UCSD-AML1 (cell line): ENCODE measurements around the gene SLC22A6.

Experiments
- DNase-seq: peaks from one replicate; lab custom pipeline; 2025; ENCODE audit not compliant: unreplicated experiment; lab: John Stamatoyannopoulos, UW

The SLC22A6 gene

DNA sequence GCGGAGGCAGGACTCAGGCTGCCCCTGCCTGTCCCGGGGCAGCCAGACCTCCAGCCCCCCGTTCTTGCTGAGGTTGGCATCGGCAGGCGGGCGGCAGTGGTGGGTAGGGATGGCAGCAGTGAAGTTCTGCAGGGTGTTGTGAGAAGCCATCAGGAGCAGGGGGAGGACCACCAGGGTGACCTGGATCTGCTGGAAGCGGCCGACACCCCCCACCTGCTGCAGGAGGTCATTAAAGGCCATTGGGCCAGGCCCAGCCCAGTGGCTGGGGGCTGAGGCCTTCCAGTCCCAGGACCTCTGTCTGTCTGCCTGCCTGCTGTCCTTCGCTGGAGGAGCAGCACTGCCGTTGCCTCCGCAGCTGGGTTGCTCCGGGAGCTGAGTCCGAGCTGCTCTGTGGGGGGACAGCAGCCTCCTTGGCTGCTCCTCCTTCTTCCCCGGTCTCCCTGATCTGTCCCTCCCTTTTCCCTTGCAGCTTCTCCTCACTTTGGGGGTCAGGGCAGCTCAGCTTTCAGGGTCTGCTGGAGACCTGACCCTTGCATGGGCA is at the start of gene SLC22A6:
TSS of gene SLC22A6 (minus strand) at position 517 of the 541 bp plus-strand sequence. CDS start at position 240, 277 bp downstream.
- no peak for DNase-seq

GRCh38 chr11:63032457-63032856 is 47.7 kb upstream of the SLC22A6 start:
- DNase-seq, result no peak

- DNase-seq, result peak; percentile 81
Observed at GRCh38 chr11:63023841-63024648, 39.3 kb upstream of the SLC22A6 start.

GRCh38 chr11:63023222-63023814 is 38.6 kb upstream of the SLC22A6 start:
- DNase-seq, result no peak

- DNase-seq, result no peak
Observed at GRCh38 chr11:63022441-63022840, 37.7 kb upstream of the SLC22A6 start.

GRCh38 chr11:63020671-63021291 is 36.0 kb upstream of the SLC22A6 start:
- DNase-seq, result peak; percentile 17

- no peak for DNase-seq
Observed at GRCh38 chr11:63019506-63019905, 34.7 kb upstream of the SLC22A6 start.

DNA sequence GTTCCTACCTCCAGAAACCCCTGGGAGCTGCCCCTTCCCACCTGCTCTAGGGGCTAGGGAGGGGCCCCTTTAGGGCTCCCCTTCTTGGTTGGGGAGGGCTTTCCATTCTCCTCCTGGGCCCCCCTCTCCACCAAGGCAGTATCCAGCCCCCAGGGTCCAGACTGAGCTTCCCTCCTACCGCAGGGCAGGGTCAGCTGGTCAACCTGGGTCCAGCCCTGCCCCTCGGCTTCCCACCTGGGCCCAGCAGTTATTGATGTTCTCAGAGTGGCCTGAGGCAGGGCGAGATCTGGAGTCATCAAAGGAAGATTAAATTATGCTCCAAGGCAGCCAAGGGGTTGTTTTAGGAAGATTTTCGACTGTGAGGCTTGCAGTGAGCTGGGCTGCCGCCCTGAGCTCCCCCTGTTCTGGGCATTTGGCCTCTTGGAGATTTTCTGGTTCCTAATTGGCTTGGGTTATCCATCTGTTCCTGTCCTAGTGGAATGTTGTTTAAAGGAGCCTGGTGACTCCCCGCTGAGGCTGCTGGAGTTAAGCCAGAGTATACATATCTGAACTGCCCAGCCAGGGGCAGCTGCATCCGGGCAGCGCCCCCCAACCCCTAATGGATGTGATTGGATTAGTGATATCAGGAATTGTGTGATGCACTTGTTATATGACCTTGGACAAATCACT is 32.7 kb upstream of the SLC22A6 start:
- no peak for DNase-seq

DNA sequence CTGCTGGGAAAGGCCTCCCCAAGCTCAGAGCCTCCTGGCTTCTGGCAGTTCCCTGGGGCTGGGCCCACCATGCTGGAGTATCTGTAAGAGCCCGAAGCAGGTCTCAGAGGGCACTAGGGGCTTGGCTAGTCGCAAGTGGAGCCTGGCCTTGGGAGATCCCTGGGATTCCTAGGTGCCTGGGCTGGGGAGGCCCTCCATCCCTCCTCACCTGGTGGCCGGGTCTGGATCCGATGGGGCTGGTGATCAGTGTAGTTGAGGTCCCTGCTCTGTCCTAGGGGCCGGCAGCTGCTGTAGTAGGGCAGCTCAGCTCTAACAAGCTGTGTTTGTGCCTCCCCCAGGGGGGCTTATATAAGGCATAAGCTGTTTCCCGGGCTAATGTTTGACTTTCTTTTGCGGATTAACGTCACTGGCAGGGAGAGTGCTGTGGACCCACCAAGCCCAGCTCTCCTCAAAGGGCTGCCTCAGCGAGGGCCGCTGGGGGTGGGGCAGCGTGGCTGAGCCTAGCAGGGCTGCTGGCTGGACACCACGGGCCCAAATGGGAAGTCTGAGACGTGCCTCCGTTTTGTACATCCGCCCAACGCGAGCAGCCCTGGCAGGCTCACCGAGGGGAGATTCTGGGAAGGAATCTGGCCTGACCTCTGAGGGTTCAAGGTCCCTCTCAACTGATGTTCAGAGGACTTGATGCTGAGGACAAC is 30.9 kb upstream of the SLC22A6 start, which contains the start of gene SLC22A8:
TSS of gene SLC22A8 (minus strand) at position 321 of the 695 bp plus-strand sequence. CDS start 883 bp downstream, outside the sequence.
- DNase-seq, result no peak

GRCh38 chr11:63014408-63015055 is 29.8 kb upstream of the SLC22A6 start:
- DNase-seq, result no peak

GRCh38 chr11:63012839-63013238 is 28.1 kb upstream of the SLC22A6 start:
- no peak for DNase-seq

- no peak for DNase-seq
Observed at GRCh38 chr11:63012430-63012829, 27.7 kb upstream of the SLC22A6 start.

- DNase-seq, result no peak
Observed at GRCh38 chr11:63010934-63011439, 26.2 kb upstream of the SLC22A6 start.

GRCh38 chr11:63007920-63008319 is 23.2 kb upstream of the SLC22A6 start:
- no peak for DNase-seq

GRCh38 chr11:63001456-63001855 is 16.7 kb upstream of the SLC22A6 start:
- no peak for DNase-seq

- DNase-seq, result no peak
Observed at GRCh38 chr11:62999649-63000048, 14.9 kb upstream of the SLC22A6 start.

GRCh38 chr11:62999156-62999555 is 14.4 kb upstream of the SLC22A6 start:
- DNase-seq, result no peak

GRCh38 chr11:62996271-62996670 is 11.5 kb upstream of the SLC22A6 start:
- DNase-seq, result no peak

- no peak for DNase-seq
Observed at GRCh38 chr11:62994775-62995174, 10.0 kb upstream of the SLC22A6 start.

GRCh38 chr11:62988276-62988675 is 3.5 kb upstream of the SLC22A6 start:
- DNase-seq, result no peak
